ENCODE results near the gene NR4A2. TPM values are rescaled to one million over a fixed set of nuclear protein-coding genes. Genes with fewer than 3 reads are reported as not detected.

Gene NR4A2
- total RNA-seq, 1 experiment from 2014 or later: 17.9 TPM

DNA sequence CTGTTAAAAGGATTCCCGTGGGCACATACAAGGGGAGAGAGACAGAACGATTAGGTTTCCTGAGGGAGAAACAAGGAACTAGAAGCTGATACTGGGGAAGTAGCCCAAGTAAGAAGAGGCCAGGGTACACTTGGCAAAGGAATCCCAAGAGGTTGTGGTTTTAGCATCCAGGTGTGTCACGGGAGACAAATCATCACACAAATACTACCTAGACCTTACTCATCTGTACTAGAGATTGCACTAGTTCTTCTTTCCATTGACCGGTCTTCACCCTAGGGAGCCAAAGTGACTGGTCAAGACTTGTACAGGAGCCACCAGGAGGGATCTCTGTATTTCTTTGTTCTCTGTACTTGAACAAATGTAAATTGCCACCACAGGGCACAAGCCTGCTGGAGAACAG, 14.2 kb upstream of the NR4A2 start:
- H4K20me1 ChIP-seq (ENCODE audit: insufficient read depth): no peaks in the 10 kb centered on the region
- H3K4me2 ChIP-seq (ENCODE audit: low read length): peak overlapping the region; percentile 22; the same call in 1 of the 2 replicates
- H3K4me1 ChIP-seq (ENCODE audit: control insufficient read depth in 1 of 2, insufficient read depth in 2 of 2, low read length in 2 of 2): peaks cover 28 to 46% of the 10 kb centered on the region in 2 experiments
- ChIA-PET RAD21 (ENCODE audit: low non-redundant PET in 1 of 2, low total read pairs in 2 of 2, uncharacterized antibody in 2 of 2, unreplicated experiment in 2 of 2) (no interaction called here), CTCF (no interaction called here), POLR2A (no interaction called here)
- no TSS peak for BruUV-seq (replicated peaks)
- H3K27ac ChIP-seq (ENCODE audit: low read depth, low read length): no peak overlapping the region
- H3K9ac ChIP-seq (ENCODE audit: low read length): no peak overlapping the region
- H2AFZ ChIP-seq (ENCODE audit: low read depth, low read length, poor library complexity, severe bottlenecking): no peak overlapping the region
- H3K4me3 ChIP-seq (replicated peaks in 1 of 2; ENCODE audit: low read depth in 1 of 2, low read length in 2 of 2): no peak overlapping the region
- DNase-seq (ENCODE audit: low read depth, low spot score): no peak
- H3K9me2 ChIP-seq (ENCODE audit: insufficient read depth): no peaks in the 10 kb centered on the region
- H3K79me2 ChIP-seq (ENCODE audit: insufficient read depth, low read length): no peaks in the 10 kb centered on the region
- TF ChIP-seq RAD21 (IDR thresholded peaks at IDR 0.05; ENCODE audit: low read depth) (no peak), ZFX (IDR thresholded peaks at IDR 0.05) (no peak), EZH2phosphoT487 (IDR thresholded peaks at IDR 0.05; ENCODE audit: borderline replicate concordance) (no peak), POLR2AphosphoS5 (IDR thresholded peaks at IDR 0.05; ENCODE audit: low read depth, low read length) (no peak), CEBPB (IDR thresholded peaks at IDR 0.05; ENCODE audit: low read depth) (no peak), JUND (IDR thresholded peaks at IDR 0.05) (no peak), ELF1 (IDR thresholded peaks at IDR 0.05; ENCODE audit: borderline replicate concordance, low read depth) (no peak)
- intact Hi-C loops (cut with micrococcal nuclease): no loop called here
- H3K9me3 ChIP-seq (ENCODE audit: control insufficient read depth in 1 of 2, insufficient read depth in 1 of 2, low read depth in 1 of 2, low read length in 2 of 2): no peaks in the 10 kb centered on the region
- H3K36me3 ChIP-seq (ENCODE audit: control insufficient read depth in 1 of 2, insufficient read depth in 2 of 2, low read length in 2 of 2): no peaks in the 10 kb centered on the region
- no peak for ATAC-seq
- H3K27me3 ChIP-seq (ENCODE audit: insufficient read depth, low read length): no peaks in the 10 kb centered on the region

GRCh38 chr2:156345582-156345981, 13.1 kb upstream of the NR4A2 start:
- Histone ChIP-seq H3K27me3 (ENCODE audit: insufficient read depth, low read length) (no peaks in the 10 kb centered on the region), H3K9me3 (ENCODE audit: control insufficient read depth in 1 of 2, insufficient read depth in 1 of 2, low read depth in 1 of 2, low read length in 2 of 2) (no peaks in the 10 kb centered on the region), H3K4me2 (ENCODE audit: low read length) (peak overlapping the region; percentile 83), H3K9me2 (ENCODE audit: insufficient read depth) (no peaks in the 10 kb centered on the region), H3K79me2 (ENCODE audit: insufficient read depth, low read length) (peaks cover 4% of the 10 kb centered on the region; the same call in 1 of the 2 replicates), H3K9ac (ENCODE audit: low read length) (no peak overlapping the region), H3K4me3 (replicated peaks in 1 of 2; ENCODE audit: low read depth in 1 of 2, low read length in 2 of 2) (no peak overlapping the region), H3K27ac (ENCODE audit: low read depth, low read length) (no peak overlapping the region; the same call in 1 of the 2 replicates), H2AFZ (ENCODE audit: low read depth, low read length, poor library complexity, severe bottlenecking) (no peak overlapping the region), H3K36me3 (ENCODE audit: control insufficient read depth in 1 of 2, insufficient read depth in 2 of 2, low read length in 2 of 2) (no peaks in the 10 kb centered on the region), H4K20me1 (ENCODE audit: insufficient read depth) (no peaks in the 10 kb centered on the region), H3K4me1 (ENCODE audit: control insufficient read depth in 1 of 2, insufficient read depth in 2 of 2, low read length in 2 of 2) (peaks cover 31 to 55% of the 10 kb centered on the region in 2 experiments)
- ChIA-PET CTCF (interaction anchor here (1.5 kb wide), 1 partner anchor 11 kb away, joined by 3 read pairs; no protein-coding TSS in a partner anchor), POLR2A (no interaction called here), RAD21 (ENCODE audit: low non-redundant PET in 1 of 2, low total read pairs in 2 of 2, uncharacterized antibody in 2 of 2, unreplicated experiment in 2 of 2) (no interaction called here)
- ATAC-seq: no peak
- no peak for DNase-seq (ENCODE audit: low read depth, low spot score)
- TF ChIP-seq EZH2 (IDR thresholded peaks at IDR 0.05): no peak
- TF ChIP-seq, protein P1, sequence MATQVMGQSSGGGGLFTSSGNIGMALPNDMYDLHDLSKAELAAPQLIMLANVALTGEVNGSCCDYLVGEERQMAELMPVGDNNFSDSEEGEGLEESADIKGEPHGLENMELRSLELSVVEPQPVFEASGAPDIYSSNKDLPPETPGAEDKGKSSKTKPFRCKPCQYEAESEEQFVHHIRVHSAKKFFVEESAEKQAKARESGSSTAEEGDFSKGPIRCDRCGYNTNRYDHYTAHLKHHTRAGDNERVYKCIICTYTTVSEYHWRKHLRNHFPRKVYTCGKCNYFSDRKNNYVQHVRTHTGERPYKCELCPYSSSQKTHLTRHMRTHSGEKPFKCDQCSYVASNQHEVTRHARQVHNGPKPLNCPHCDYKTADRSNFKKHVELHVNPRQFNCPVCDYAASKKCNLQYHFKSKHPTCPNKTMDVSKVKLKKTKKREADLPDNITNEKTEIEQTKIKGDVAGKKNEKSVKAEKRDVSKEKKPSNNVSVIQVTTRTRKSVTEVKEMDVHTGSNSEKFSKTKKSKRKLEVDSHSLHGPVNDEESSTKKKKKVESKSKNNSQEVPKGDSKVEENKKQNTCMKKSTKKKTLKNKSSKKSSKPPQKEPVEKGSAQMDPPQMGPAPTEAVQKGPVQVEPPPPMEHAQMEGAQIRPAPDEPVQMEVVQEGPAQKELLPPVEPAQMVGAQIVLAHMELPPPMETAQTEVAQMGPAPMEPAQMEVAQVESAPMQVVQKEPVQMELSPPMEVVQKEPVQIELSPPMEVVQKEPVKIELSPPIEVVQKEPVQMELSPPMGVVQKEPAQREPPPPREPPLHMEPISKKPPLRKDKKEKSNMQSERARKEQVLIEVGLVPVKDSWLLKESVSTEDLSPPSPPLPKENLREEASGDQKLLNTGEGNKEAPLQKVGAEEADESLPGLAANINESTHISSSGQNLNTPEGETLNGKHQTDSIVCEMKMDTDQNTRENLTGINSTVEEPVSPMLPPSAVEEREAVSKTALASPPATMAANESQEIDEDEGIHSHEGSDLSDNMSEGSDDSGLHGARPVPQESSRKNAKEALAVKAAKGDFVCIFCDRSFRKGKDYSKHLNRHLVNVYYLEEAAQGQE (IDR thresholded peaks at IDR 0.05; ENCODE audit: low read depth): no peak
- no peak for TF ChIP-seq RAD21 (IDR thresholded peaks at IDR 0.05; ENCODE audit: low read depth)
- no peak for TF ChIP-seq ZBTB33 (IDR thresholded peaks at IDR 0.05; ENCODE audit: extremely low read depth, insufficient replicate concordance, low read length)
- TF ChIP-seq ZNF274 (IDR thresholded peaks at IDR 0.05; ENCODE audit: low read depth, low read length): no peak
- no peak for TF ChIP-seq FOSL1 (IDR thresholded peaks at IDR 0.05; ENCODE audit: low read depth)
- TF ChIP-seq JUND (IDR thresholded peaks at IDR 0.05): no peak
- no peak for TF ChIP-seq YY1 (IDR thresholded peaks at IDR 0.05; ENCODE audit: extremely low read depth, insufficient replicate concordance, low read depth, low read length)
- no TSS peak for BruUV-seq (replicated peaks)
- intact Hi-C loops (cut with micrococcal nuclease): no loop called here
